ENCODE data around the gene RNF187.
A peak's percentile ranks its signal among the peaks of the same experiment; 100 is the strongest.
"Not testable (repeated sequence)": the region's sequence is repeated elsewhere in the genome, so short reads cannot be mapped to it uniquely, and the experiment has no call there.

Gene RNF187

GRCh38 chr1:228488818-228489674, 1.9 kb downstream of the RNF187 start:
- DNase-seq = no peak

GRCh38 chr1:228490120-228491078, 3.2 kb downstream of the RNF187 start:
- no peak for DNase-seq

GRCh38 chr1:228493141-228494043, 6.2 kb downstream of the RNF187 start:
- no peak for DNase-seq

- DNase-seq = no peak
Observed at GRCh38 chr1:228494044-228494353, 6.8 kb downstream of the RNF187 start.

GRCh38 chr1:228494391-228494790, 7.2 kb downstream of the RNF187 start:
- DNase-seq = no peak

GRCh38 chr1:228494970-228495853, 8.0 kb downstream of the RNF187 start:
- DNase-seq = no peak

- no peak for DNase-seq
Observed at GRCh38 chr1:228496084-228496483, 8.9 kb downstream of the RNF187 start.

GRCh38 chr1:228496494-228496893, 9.3 kb downstream of the RNF187 start:
- no peak for DNase-seq

- no peak for DNase-seq
Observed at GRCh38 chr1:228497206-228497605, 10.0 kb downstream of the RNF187 start.

GRCh38 chr1:228497817-228498216, 10.6 kb downstream of the RNF187 start:
- no peak for DNase-seq

- no peak for DNase-seq
Observed at GRCh38 chr1:228500143-228500734, 13.1 kb downstream of the RNF187 start.

GRCh38 chr1:228500901-228501871, 14.0 kb downstream of the RNF187 start:
- DNase-seq = peak; percentile 90 to 94

GRCh38 chr1:228502522-228502921, 15.3 kb downstream of the RNF187 start:
- no peak for DNase-seq

- DNase-seq = not testable (repeated sequence)
Observed at GRCh38 chr1:228505944-228506343, 18.8 kb downstream of the RNF187 start.

GRCh38 chr1:228507961-228508652, 20.9 kb downstream of the RNF187 start:
- no peak for DNase-seq

GRCh38 chr1:228508840-228509415, 21.7 kb downstream of the RNF187 start:
- DNase-seq = no peak

- DNase-seq = no peak
Observed at GRCh38 chr1:228510101-228510802, 23.1 kb downstream of the RNF187 start.

- DNase-seq = no peak
Observed at GRCh38 chr1:228510803-228511413, 23.7 kb downstream of the RNF187 start.

Data from activated CD4-positive, alpha-beta T cell treated with anti-CD3 and anti-CD28 coated beads, Interleukin-2, amount 50 U/mL, for 48 hours (primary cell).